ENCODE data around the gene TBC1D1.

TBC1D1 gene

GRCh38 chr4:37946503-37947179, 55.8 kb downstream of the TBC1D1 start:
- TF ChIP-seq EZH2 (optimal IDR thresholded peaks at IDR 0.05; ENCODE audit: low read depth, low read length) (no peak), CTCF (IDR thresholded peaks at IDR 0.05; ENCODE audit: low read length) (no peak), EZH2phosphoT487 (IDR thresholded peaks at IDR 0.05; ENCODE audit: low read length) (no peak)
- Histone ChIP-seq H3K9me2 (replicated peaks; ENCODE audit: insufficient read depth, low read length) (no peaks in the 10 kb centered on the region), H4K20me1 (ENCODE audit: insufficient read depth, low read length) (no peaks in the 10 kb centered on the region), H3K27me3 (replicated peaks; ENCODE audit: insufficient read depth, low read length) (no peaks in the 10 kb centered on the region), H3K9ac (ENCODE audit: low read length) (no peak overlapping the region), H3K9me3 (replicated peaks; ENCODE audit: insufficient read depth, low read length) (no peaks in the 10 kb centered on the region), H3K4me2 (ENCODE audit: low read depth, low read length) (no peak overlapping the region), H3K79me2 (ENCODE audit: low read length) (peaks cover 13% of the 10 kb centered on the region), H3K36me3 (replicated peaks; ENCODE audit: insufficient read depth, low read length) (no peaks in the 10 kb centered on the region), H2AFZ (ENCODE audit: low read length) (no peak overlapping the region), H3F3A (ENCODE audit: insufficient read depth, low read length) (no peaks in the 10 kb centered on the region), H3K4me3 (ENCODE audit: low read length) (no peak overlapping the region), H3K4me1 (ENCODE audit: low read length) (no peaks in the 10 kb centered on the region), H3K27ac (ENCODE audit: low read length) (no peak overlapping the region)
- DNase-seq: no peak

DNA sequence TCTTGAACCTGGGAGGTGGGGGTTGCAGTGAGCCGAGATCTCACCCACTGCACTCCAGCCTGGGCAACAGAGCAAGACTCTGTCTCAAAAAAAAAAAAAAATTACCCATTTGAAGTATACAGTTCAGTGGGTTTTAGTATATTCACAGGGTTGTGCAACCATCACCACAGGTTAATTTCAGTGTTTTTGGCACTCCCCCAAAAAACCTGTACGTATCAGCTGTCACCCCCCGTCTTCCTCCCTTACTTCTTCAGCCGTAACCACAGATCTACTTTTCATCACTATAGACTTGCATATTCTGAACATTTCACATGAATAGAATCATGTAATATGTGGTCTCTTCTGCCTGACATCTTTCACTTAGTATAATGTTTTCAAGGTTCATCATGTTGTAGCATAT, 57.7 kb downstream of the TBC1D1 start:
- no peak overlapping the region for H3K4me3 ChIP-seq (ENCODE audit: low read length)
- H3F3A ChIP-seq (ENCODE audit: insufficient read depth, low read length): no peaks in the 10 kb centered on the region
- no peak overlapping the region for H3K4me2 ChIP-seq (ENCODE audit: low read depth, low read length)
- H2AFZ ChIP-seq (ENCODE audit: low read length): no peak overlapping the region
- H3K9ac ChIP-seq (ENCODE audit: low read length): no peak overlapping the region
- DNase-seq: no peak
- H3K4me1 ChIP-seq (ENCODE audit: low read length): no peaks in the 10 kb centered on the region
- H3K9me3 ChIP-seq (replicated peaks; ENCODE audit: insufficient read depth, low read length): no peaks in the 10 kb centered on the region
- peaks cover 13% of the 10 kb centered on the region for H3K79me2 ChIP-seq (ENCODE audit: low read length)
- TF ChIP-seq CTCF (IDR thresholded peaks at IDR 0.05; ENCODE audit: low read length): no peak
- TF ChIP-seq EZH2 (optimal IDR thresholded peaks at IDR 0.05; ENCODE audit: low read depth, low read length): no peak
- TF ChIP-seq EZH2phosphoT487 (IDR thresholded peaks at IDR 0.05; ENCODE audit: low read length): no peak
- no peaks in the 10 kb centered on the region for H3K27me3 ChIP-seq (replicated peaks; ENCODE audit: insufficient read depth, low read length)
- H3K9me2 ChIP-seq (replicated peaks; ENCODE audit: insufficient read depth, low read length): no peaks in the 10 kb centered on the region
- H3K36me3 ChIP-seq (replicated peaks; ENCODE audit: insufficient read depth, low read length): no peaks in the 10 kb centered on the region
- no peak overlapping the region for H3K27ac ChIP-seq (ENCODE audit: low read length)
- no peaks in the 10 kb centered on the region for H4K20me1 ChIP-seq (ENCODE audit: insufficient read depth, low read length)

DNA sequence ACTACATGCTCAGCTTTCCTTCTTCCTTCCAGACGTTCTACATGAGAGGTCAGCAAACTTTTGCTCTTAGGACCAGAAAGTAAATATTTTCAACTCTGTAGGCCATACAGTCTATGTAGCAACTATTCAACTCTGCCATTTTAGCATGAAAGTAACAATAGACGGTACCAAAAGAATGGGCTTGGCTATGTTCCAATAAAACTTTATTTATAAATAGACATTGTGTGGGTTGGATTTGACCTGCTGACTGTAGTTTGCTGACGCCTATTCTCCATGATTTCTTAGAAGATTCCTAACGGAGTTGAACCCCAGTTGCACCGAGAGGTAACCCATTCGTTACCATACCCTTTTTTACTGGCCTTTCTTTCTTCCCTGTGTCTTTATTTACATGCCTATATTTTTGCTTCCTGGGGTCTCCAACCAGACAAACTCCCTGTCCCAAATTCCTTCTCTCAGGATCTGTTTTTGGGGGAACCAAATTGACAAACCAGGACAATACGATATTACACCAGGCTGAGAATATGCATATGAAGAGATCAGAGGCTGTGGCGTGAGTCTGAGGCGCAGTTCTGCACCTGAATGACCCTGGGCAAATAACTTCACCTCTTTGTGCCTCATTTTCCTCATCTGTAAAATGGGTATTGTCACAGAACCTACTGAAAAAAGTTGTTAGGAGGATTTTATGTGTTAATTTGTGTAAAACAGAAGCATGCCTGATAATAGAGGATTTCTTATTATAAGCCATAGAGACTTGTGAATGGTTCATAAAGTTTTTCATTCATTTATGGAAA, 58.9 kb downstream of the TBC1D1 start:
- TF ChIP-seq CTCF (IDR thresholded peaks at IDR 0.05; ENCODE audit: low read length) (no peak), EZH2phosphoT487 (IDR thresholded peaks at IDR 0.05; ENCODE audit: low read length) (no peak), EZH2 (optimal IDR thresholded peaks at IDR 0.05; ENCODE audit: low read depth, low read length) (no peak)
- Histone ChIP-seq H3K9ac (ENCODE audit: low read length) (no peak overlapping the region), H3K4me3 (ENCODE audit: low read length) (no peak overlapping the region), H3K4me1 (ENCODE audit: low read length) (no peaks in the 10 kb centered on the region), H2AFZ (ENCODE audit: low read length) (no peak overlapping the region), H4K20me1 (ENCODE audit: insufficient read depth, low read length) (no peaks in the 10 kb centered on the region), H3K36me3 (replicated peaks; ENCODE audit: insufficient read depth, low read length) (no peaks in the 10 kb centered on the region), H3K9me3 (replicated peaks; ENCODE audit: insufficient read depth, low read length) (no peaks in the 10 kb centered on the region), H3K27me3 (replicated peaks; ENCODE audit: insufficient read depth, low read length) (no peaks in the 10 kb centered on the region), H3K27ac (ENCODE audit: low read length) (no peak overlapping the region), H3K79me2 (ENCODE audit: low read length) (peaks cover 13% of the 10 kb centered on the region), H3F3A (ENCODE audit: insufficient read depth, low read length) (no peaks in the 10 kb centered on the region), H3K4me2 (ENCODE audit: low read depth, low read length) (no peak overlapping the region), H3K9me2 (replicated peaks; ENCODE audit: insufficient read depth, low read length) (no peaks in the 10 kb centered on the region)
- DNase-seq: no peak

All from MM.1S (cell line).